ENCODE data around the gene FTO. TPM values are rescaled to one million over a fixed set of nuclear protein-coding genes. Genes with fewer than 3 reads are reported as not detected.
"Not testable (repeated sequence)": the region's sequence is repeated elsewhere in the genome, so short reads cannot be mapped to it uniquely, and the experiment has no call there.

Gene FTO
- total and polyA plus RNA-seq, 12 donors: 17.8 to 310 (median 156) TPM

DNA sequence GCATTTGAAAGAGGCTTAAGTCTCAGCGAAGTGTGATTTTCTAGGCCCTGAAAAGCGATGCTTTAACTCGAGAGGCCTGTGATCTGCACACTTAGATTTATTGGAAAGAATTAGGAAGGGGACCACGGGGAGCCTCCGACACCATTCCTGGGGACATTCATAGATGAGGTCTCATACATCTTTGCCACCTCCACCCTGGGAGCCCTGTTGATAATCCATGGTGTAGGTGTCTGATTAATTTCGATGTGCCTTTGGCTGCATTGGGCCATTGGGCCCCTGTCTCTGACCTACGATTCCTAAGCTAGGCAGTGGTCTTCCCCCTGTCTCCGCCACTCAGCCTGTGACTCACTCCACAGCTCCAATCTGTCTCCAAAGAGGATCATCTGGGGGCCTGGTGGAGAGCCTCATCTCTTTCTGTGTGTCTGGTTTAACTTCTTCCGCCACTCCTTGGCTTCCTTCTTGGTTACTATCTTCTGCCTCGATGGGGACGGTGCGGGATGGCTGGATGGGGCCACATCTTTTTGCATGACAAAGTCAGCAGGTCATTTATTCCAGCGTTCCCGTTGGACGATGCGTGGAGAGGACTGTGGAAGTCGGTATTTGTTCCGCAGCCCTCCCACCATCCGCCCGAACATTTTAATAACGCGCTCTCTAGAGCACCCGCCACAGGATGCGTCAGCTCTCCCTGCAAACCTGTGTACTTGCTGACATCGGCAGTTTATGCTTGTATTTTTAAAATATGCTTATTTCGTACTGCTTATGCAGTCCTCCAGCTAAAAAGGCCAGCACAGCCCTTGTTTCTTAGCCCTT is 473.3 kb downstream of the FTO start:
- DNase-seq: no peak

DNA sequence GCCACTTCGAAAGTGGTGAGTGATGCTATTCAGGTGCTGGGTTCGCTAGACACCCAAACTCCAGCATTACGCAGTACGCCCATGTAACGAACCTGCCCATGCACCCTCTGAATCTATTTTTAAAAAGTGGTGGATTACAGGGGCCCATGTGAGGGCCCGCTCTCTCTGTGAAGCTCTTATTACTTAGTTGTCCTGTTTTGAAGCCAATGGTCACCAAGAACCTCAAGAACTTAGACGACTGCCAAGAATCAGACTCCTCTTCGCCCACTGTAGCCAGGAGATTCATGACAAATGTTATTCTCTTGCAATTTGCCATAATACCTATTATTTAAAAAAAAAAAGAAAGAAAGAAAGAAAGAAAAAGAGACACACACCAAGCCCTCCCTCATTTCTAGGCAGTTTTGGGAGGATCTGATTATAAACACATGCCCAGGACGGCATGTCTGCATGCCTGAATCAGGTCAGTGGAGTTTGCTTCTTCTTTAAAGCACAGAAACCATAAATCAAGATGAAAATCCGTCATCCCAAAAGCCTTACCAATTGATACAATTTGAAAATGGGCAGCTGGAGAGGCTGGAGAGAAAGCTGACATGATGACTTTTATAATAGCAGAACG is 474.0 kb downstream of the FTO start:
- H3K27me3 ChIP-seq: no peaks in the 10 kb centered on the region
- intact Hi-C loops (cut with DNase I): no loop called here
- no peak overlapping the region for H3K4me3 ChIP-seq
- WGBS, 4 donors: 78 to 82% (median 80%) methylated on average over 11 of the region's 11 CpGs
- no peak overlapping the region for H3K27ac ChIP-seq
- TF ChIP-seq, protein P1, sequence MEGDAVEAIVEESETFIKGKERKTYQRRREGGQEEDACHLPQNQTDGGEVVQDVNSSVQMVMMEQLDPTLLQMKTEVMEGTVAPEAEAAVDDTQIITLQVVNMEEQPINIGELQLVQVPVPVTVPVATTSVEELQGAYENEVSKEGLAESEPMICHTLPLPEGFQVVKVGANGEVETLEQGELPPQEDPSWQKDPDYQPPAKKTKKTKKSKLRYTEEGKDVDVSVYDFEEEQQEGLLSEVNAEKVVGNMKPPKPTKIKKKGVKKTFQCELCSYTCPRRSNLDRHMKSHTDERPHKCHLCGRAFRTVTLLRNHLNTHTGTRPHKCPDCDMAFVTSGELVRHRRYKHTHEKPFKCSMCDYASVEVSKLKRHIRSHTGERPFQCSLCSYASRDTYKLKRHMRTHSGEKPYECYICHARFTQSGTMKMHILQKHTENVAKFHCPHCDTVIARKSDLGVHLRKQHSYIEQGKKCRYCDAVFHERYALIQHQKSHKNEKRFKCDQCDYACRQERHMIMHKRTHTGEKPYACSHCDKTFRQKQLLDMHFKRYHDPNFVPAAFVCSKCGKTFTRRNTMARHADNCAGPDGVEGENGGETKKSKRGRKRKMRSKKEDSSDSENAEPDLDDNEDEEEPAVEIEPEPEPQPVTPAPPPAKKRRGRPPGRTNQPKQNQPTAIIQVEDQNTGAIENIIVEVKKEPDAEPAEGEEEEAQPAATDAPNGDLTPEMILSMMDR (IDR thresholded peaks at IDR 0.05): no peak
- no peak for TF ChIP-seq POLR2A (IDR thresholded peaks at IDR 0.05)
- no peaks in the 10 kb centered on the region for H3K9me3 ChIP-seq (replicated peaks in 1 of 3)
- DNase-seq: no peak
- H3K36me3 ChIP-seq (replicated peaks in 1 of 2): no peaks in the 10 kb centered on the region
- no peaks in the 10 kb centered on the region for H3K4me1 ChIP-seq (replicated peaks in 1 of 2)

More for the DNA sequence above, 473.3 kb downstream of the FTO start:
- TF ChIP-seq, protein P1 (IDR thresholded peaks at IDR 0.05): no peak
- TF ChIP-seq POLR2A (IDR thresholded peaks at IDR 0.05): no peak
- intact Hi-C loops (cut with DNase I): no loop called here
- Histone ChIP-seq H3K27me3 (no peaks in the 10 kb centered on the region), H3K4me3 (no peak overlapping the region), H3K9me3 (replicated peaks in 1 of 3) (no peaks in the 10 kb centered on the region), H3K4me1 (replicated peaks in 1 of 2) (no peaks in the 10 kb centered on the region), H3K36me3 (replicated peaks in 1 of 2) (no peaks in the 10 kb centered on the region), H3K27ac (no peak overlapping the region)
- 92 to 95% (median 93%) methylated on average over 26 of the region's 26 CpGs for WGBS, 4 donors

DNA sequence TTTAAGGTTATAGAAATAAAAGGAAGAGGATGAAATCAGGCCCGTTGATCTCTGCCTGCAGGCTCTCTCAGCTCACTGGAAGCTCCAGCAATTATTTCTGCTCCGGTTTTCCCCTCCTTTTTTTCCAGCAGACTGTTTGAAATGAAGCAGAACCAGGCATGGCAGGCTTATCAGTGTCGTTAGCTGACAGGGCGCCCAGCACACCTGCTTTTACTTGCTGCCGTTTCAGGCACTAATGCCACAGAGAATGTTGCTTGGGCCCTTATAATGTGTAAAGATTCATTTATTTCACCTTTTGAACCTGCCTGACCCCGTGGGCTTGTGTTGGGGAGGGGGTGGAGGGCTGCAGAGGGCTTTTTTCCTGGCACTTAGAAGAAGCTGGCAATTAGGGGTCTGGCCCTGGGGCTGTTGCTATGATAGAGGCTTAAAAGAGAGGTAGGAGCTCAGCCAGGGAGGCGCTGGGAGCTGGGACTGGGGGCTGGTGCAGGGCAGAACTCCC is 474.6 kb downstream of the FTO start:
- Histone ChIP-seq H3K4me3 (no peak overlapping the region), H3K9me3 (replicated peaks in 1 of 3) (no peaks in the 10 kb centered on the region), H3K27me3 (no peaks in the 10 kb centered on the region), H3K36me3 (replicated peaks in 1 of 2) (no peaks in the 10 kb centered on the region), H3K4me1 (replicated peaks in 1 of 2) (no peaks in the 10 kb centered on the region), H3K27ac (no peak overlapping the region)
- DNase-seq: peak in 1 of 7 donors; percentile 79
- intact Hi-C loops (cut with DNase I): no loop called here
- 55 to 69% (median 60%) methylated on average over 6 to 7 of the region's 7 CpGs for WGBS, 4 donors
- no peak for TF ChIP-seq POLR2A (IDR thresholded peaks at IDR 0.05)
- TF ChIP-seq, protein P1 (IDR thresholded peaks at IDR 0.05): no peak

DNA sequence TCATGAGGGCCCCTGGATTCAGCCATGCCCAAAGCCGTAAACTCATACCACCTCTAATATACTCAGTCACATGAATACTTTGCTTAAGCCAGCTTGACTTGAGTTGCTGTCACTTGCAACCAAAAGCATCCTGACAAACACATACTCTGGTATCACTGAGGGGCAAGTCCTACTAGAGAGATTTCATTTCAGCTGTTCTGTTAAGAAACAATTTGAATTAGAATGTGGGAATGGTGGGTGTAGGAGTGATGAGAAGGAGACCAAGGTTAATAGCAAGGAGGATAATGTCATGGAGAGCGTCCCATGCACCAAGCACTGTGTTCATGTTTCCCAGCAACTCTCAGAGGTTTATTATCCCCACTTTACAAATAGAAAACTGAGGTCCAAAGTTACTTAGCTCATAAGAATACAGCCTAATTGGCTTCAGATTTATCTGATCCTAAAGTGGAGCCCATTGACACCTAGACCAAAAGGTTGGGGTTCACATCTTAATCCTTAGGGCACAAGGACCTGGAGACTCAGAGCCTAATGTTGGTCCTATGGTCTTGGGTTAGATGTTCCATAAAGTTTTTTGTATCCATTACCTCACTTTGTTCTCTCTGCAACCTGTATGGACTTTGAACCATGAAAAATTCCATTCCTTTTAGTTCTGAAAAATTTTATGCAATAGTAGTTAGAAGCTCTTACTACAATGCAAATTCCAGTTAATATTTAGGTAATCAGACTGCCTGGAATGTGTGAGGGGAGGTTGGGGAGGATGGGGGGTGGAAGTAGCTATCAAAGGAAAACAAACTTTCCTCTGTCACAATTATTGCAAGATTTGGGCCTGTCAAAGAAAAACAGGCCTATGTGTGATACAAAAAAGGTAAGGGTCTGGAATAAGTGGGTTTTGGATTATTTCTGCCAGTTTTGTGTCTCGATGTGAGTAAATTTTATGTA is 476.7 kb downstream of the FTO start:
- no peaks in the 10 kb centered on the region for H3K36me3 ChIP-seq (replicated peaks in 1 of 2)
- intact Hi-C loops (cut with DNase I): no loop called here
- H3K27me3 ChIP-seq: no peaks in the 10 kb centered on the region
- H3K4me3 ChIP-seq: no peak overlapping the region
- WGBS, 4 donors: 64 to 95% (median 68%) methylated on average over 3 of the region's 3 CpGs
- H3K9me3 ChIP-seq (replicated peaks in 1 of 3): no peaks in the 10 kb centered on the region
- H3K4me1 ChIP-seq (replicated peaks in 1 of 2): no peaks in the 10 kb centered on the region
- H3K27ac ChIP-seq: no peak overlapping the region
- no peak for DNase-seq
- TF ChIP-seq, protein P1 (IDR thresholded peaks at IDR 0.05): no peak
- TF ChIP-seq POLR2A (IDR thresholded peaks at IDR 0.05): no peak

DNA sequence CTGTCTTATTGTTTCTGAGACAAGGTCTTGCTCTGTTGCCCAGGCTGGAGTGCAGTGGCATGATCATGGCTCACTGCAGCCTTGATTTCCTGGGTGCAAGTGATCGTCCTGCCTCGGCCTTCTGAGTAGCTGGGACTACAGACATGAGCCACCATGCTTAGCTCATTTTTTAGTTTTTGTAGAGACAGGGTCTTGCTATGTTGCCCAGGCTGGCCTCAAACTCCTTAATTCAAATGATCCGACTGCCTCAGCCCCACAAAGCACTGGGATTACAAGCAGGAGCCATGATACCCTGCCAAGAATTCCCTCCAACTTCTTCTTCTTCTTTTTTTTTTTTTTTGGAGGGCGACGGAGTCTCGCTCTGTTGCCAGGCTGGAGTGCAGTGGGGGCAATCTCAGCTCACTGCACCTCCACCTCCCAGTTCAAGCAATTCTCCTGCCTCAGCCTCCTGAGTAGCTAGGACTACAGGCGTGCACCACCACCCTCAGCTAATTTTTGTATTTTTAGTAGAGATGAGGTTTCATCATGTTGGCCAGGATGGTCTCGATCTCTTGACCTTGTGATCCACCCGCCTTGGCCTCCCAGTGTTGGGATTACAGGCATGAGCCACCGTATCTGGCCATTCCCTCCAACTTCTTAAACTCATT is 477.9 kb downstream of the FTO start:
- DNase-seq; H3K36me3 ChIP-seq (replicated peaks in 1 of 2); H3K4me3 ChIP-seq; H3K27ac ChIP-seq; H3K4me1 ChIP-seq (replicated peaks in 1 of 2); intact Hi-C loops (cut with DNase I); H3K27me3 ChIP-seq; H3K9me3 ChIP-seq (replicated peaks in 1 of 3): not testable (repeated sequence)
- WGBS, 4 donors: 90 to 94% (median 93%) methylated on average over 10 of the region's 10 CpGs

Data from adrenal gland (tissue), 12 donors.